NCI-H146 treated with DMSO at 0.1 percent for 48 hours (cell line): Measurements from ENCODE around the gene KIAA1671.

Experiments
- DNase-seq: peaks from one replicate; lab custom pipeline; 2025; ENCODE audit not compliant: unreplicated experiment; lab: John Stamatoyannopoulos, UW

The KIAA1671 gene

GRCh38 chr22:25134451-25134850 is 181.9 kb downstream of the KIAA1671 start:
- no peak for DNase-seq

GRCh38 chr22:25136953-25137576 is 184.5 kb downstream of the KIAA1671 start:
- no peak for DNase-seq

- no peak for DNase-seq
These were observed 185.3 kb downstream of the KIAA1671 start for GRCh38 chr22:25137577-25138525.

GRCh38 chr22:25139062-25139461 is 186.5 kb downstream of the KIAA1671 start:
- no peak for DNase-seq

- DNase-seq, result no peak
These were observed 189.6 kb downstream of the KIAA1671 start for GRCh38 chr22:25142102-25142501.

- no peak for DNase-seq
These were observed 190.9 kb downstream of the KIAA1671 start for GRCh38 chr22:25143156-25144076.

- no peak for DNase-seq
These were observed 192.0 kb downstream of the KIAA1671 start for GRCh38 chr22:25144522-25144921.

- DNase-seq, result no peak
These were observed 193.8 kb downstream of the KIAA1671 start for GRCh38 chr22:25146307-25146706.

GRCh38 chr22:25146906-25147641 is 194.6 kb downstream of the KIAA1671 start:
- no peak for DNase-seq

GRCh38 chr22:25147642-25147928 is 195.1 kb downstream of the KIAA1671 start:
- peak; percentile 3 for DNase-seq

- no peak for DNase-seq
These were observed 195.7 kb downstream of the KIAA1671 start for GRCh38 chr22:25148149-25148691.

GRCh38 chr22:25149014-25149413 is 196.5 kb downstream of the KIAA1671 start:
- no peak for DNase-seq

- no peak for DNase-seq
These were observed 201.6 kb downstream of the KIAA1671 start for GRCh38 chr22:25153961-25154666.

GRCh38 chr22:25154667-25154999 is 202.1 kb downstream of the KIAA1671 start:
- no peak for DNase-seq

- no peak for DNase-seq
These were observed 204.2 kb downstream of the KIAA1671 start for GRCh38 chr22:25156736-25157135.

GRCh38 chr22:25159028-25159427 is 206.5 kb downstream of the KIAA1671 start:
- DNase-seq, result no peak

GRCh38 chr22:25160120-25160996 is 207.8 kb downstream of the KIAA1671 start:
- DNase-seq, result no peak

GRCh38 chr22:25161017-25161915 is 208.8 kb downstream of the KIAA1671 start:
- no peak for DNase-seq
